ENCODE results near the gene PDCD1LG2.
"Not testable (repeated sequence)": the region's sequence is repeated elsewhere in the genome, so short reads cannot be mapped to it uniquely, and the experiment has no call there.

PDCD1LG2 gene

DNA sequence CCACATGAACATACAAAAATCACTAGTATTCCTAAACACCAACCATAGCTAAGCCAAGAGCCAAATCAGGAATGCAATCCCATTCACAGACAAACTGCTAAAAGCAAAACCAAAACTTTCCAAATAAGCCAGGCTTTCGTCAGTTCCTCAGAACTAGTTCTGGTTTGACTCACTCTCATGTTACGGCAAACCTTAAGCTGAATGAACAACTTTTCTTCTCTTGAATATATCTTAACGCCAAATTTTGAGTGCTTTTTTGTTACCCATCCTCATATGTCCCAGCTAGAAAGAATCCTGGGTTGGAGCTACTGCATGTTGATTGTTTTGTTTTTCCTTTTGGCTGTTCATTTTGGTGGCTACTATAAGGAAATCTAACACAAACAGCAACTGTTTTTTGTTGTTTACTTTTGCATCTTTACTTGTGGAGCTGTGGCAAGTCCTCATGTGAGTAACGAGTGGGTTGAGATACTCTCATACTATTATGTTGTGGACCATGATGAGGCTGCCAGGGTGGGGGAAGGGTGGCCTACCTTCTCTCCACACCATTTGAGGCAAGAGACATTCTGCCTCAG is at the start of gene PDCD1LG2:
PDCD1LG2 (plus strand) TSS at position 172 of the 572 bp plus-strand sequence. CDS start 12,016 bp downstream, outside the sequence.
- no peak for DNase-seq (ENCODE audit: low read depth, low spot score)
- H3K27ac ChIP-seq = peak within 1 kb of the TSS; percentile 100

DNA sequence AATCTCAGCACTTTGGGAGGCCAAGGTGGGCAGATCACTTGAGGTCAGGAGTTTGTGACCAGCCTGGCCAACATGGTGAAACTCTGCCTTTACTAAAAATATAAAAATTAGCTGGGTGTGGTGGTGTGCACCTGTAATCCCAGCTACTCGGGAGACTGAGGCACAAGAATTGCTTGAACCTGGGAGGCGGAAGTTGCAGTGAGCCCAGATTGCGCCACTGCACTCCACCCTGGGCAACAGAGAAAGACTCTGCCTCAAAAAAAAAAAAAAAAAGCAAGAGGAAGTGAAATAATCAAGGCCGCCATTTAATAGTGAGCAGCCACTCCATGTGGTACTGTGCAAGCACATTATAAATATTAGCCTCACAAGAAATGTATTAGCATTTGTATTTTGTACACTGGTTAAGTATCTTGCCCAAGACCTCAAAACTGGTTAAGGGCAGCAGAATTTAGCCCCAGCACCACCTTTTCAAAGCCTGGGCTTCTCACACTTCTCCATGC is 45.5 kb upstream of the PDCD1LG2 start:
- H3K27ac ChIP-seq; DNase-seq (ENCODE audit: low read depth, low spot score): not testable (repeated sequence)

DNA sequence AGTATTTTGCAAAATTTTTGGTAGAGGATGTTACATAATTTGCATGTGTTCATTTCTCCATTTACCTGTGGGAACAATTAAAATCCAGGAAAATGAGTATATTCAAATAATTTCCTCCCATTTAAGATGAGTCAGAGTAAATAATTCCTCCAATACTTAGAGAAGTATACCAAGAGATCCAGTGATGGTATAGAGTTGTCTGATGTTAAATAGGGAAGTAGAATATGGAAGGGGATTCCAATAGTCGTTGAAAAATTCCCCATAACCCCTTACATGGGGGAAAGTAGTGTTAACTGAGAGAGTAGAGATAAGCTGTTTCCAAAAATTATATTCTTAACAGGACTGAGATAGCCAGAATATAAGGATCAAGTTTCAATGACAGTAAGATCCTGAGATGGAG is 44.3 kb upstream of the PDCD1LG2 start:
- DNase-seq (ENCODE audit: low read depth, low spot score) = no peak
- no peak overlapping the region for H3K27ac ChIP-seq

DNA sequence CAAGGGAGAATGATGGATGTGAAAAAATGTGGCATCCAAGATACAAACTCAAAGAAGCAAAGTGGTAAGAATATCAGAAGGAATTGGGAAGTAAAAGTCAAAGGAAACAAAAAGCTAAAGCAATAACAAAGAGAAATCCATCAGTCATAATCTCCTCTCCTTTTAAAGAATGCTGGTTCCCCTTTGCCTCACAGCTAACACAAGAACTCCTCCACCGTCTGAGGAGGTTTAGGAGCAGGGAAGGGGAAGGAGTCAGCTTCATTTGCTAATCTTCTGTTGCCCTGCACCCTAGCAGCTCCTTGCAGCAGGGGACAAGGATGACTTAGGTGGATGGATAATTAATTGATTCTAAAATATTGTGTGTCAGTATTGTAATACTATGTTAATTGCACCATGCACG is 43.6 kb upstream of the PDCD1LG2 start:
- H3K27ac ChIP-seq = peak overlapping the region; percentile 35
- DNase-seq (ENCODE audit: low read depth, low spot score) = no peak

DNA sequence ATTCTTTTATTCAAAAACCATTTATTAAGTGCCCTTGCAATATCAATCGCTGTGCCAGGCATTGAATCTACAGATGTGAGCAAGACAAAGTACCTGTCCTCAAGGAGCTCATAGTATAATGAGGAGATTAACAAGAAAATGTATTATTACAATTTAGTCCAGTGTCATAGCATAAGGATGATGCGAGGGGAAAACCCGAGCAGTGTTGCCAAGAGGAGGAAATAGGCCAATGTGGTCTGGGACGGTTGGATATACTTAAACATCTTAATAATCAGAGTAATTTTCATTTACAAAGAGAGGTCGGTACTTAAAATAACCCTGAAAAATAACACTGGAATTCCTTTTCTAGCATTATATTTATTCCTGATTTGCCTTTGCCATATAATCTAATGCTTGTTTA is 41.5 kb upstream of the PDCD1LG2 start:
- no peak for DNase-seq (ENCODE audit: low read depth, low spot score)

DNA sequence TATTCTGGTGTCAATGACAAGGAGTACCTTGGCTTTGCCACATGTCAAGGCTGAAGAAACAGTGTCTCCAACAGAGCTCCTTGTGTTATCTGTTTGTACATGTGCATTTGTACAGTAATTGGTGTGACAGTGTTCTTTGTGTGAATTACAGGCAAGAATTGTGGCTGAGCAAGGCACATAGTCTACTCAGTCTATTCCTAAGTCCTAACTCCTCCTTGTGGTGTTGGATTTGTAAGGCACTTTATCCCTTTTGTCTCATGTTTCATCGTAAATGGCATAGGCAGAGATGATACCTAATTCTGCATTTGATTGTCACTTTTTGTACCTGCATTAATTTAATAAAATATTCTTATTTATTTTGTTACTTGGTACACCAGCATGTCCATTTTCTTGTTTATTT is 40.2 kb upstream of the PDCD1LG2 start:
- no peak for DNase-seq (ENCODE audit: low read depth, low spot score)
- H3K27ac ChIP-seq = no peak overlapping the region

More for the DNA sequence above, 41.5 kb upstream of the PDCD1LG2 start:
- no peak overlapping the region for H3K27ac ChIP-seq

DNA sequence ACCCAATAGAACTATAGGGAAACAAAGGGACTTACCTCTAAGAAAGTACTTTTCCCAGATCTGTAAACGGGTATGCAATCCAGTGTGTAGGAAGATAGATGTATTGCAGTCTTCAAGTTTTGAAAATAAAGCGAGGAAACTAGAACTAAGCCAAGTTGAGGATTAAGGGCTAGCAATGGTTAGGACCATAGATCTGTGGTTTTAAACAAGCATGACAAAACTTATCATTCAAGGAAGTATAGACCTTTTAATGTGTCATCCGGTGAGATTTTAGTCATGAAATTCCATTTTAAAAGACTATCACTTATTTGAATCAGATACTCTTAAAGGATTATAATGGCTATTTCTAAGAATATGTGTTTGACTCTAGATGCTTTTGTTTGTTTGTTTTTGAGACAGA is 39.5 kb upstream of the PDCD1LG2 start:
- H3K27ac ChIP-seq = no peak overlapping the region

DNA sequence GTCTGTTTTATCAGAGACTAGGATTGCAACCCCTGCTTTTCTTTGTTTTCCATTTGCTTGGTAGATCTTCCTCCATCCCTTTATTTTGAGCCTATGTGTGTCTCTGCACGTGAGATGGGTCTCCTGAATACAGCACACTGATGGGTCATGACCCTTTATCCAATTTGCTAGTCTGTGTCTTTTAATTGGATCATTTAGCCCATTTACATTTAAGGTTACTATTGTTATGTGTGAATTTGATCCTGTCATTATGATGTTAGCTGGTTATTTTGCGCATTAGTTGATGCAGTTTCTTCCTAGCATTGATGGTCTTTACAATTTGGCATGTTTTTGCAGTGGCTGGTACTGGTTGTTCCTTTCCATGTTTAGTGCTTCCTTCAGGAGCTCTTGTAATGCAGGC is 34.7 kb upstream of the PDCD1LG2 start:
- H3K27ac ChIP-seq; DNase-seq (ENCODE audit: low read depth, low spot score): not testable (repeated sequence)

More for the DNA sequence above, 39.5 kb upstream of the PDCD1LG2 start:
- DNase-seq (ENCODE audit: low read depth, low spot score) = no peak

DNA sequence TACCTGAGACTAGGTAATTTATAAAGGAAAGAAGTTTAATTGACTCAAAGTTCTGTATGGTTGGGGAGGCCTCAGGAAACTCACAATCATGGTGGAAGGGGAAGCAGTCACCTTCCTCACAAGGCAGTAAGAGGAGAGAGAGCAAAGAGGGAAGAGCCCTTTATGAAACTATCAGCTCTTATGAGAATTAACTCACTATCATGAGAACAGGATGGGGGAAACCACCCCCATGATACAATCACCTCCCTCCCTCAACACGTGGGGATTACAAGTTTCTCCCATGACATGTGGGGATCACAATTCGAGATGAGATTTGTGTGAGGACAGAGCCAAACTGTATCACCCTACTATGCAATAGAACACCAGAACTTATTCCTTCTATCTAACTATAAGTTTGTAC is 32.1 kb upstream of the PDCD1LG2 start:
- no peak for DNase-seq (ENCODE audit: low read depth, low spot score)
- no peak overlapping the region for H3K27ac ChIP-seq

DNA sequence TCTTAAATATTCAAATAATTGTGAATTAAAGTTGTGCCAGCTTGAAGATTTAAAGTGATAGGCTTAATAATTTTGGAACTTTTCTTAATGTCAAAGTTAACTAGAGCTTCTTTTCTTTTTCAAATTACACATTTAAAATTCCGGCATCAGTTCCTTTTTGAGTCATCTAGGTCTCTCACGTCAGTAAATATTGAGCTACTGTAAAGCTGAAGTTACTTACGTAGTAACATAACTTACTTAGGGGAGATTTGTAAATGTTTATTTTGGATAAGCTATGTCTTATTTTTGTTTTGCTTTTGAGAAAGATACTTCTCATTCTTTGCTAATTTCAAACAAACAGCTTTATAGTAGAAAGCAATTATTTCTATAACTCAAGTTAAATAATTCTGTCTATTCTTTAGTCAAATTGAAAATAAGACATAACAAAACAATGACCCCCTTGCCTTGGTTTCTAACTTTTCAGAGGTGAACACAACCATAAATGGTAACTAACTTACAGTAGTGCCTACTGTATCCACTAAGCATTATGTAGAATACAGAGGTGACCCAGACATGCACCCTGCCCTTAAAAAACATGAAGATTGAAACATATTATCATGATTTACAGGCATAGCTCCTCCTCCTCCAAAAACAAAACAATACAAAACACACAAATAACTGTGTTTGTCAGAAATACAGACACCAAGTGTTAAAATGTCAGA is 30.2 kb upstream of the PDCD1LG2 start:
- no peak for DNase-seq (ENCODE audit: low read depth, low spot score)
- no peak overlapping the region for H3K27ac ChIP-seq

DNA sequence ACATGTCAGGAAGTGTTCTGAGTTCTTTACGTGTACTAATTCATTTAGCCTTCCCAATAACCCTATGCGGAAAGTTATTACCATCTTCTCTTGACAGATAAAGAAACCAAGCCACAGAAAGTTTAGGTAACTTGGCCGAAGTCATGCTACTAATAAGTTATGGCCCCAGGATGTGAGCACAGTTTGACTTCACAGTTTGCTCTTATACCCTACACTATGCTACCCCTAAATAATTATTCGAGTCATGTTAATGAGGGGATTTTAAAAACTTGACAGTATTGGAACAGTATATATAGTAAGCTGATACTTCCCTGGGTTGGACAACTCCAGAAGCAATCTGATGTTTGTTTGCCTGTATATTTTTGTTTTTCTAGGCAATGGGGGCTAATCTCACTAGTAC is 29.4 kb upstream of the PDCD1LG2 start:
- no peak overlapping the region for H3K27ac ChIP-seq
- DNase-seq (ENCODE audit: low read depth, low spot score) = no peak

DNA sequence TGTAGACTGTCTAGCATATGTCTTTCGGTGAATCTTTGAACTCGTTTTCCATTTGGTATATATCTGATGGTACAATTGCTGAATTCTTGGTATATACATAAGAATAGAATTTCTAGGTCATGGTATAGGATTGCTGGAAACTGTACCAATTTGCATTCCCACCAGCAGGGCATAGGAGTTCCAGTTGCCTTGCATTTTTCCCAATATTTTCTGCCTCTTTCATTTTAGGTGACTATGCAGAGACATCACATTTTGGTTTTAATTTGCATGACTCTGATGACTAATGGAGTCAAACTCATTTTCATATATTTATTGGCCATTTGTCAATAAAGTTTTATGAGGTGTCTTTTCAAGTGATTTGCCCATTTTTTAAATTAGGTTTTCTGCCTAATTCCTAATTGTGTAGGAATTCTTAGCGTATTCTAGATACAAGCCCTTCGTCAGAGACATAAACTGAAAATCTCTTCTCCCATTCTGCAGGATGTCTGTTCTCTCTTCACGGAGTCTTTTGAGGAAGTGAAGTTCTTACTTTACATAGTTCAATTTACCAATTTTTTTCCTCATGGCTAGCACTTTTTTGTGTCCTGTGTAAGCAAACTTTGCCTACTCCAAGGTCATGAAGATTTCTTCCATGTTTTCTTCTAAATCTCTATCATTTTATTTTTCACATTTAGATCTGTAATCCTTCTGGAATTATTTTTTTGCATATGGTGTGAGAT is 28.9 kb upstream of the PDCD1LG2 start:
- H3K27ac ChIP-seq = no peak overlapping the region
- DNase-seq (ENCODE audit: low read depth, low spot score) = no peak

DNA sequence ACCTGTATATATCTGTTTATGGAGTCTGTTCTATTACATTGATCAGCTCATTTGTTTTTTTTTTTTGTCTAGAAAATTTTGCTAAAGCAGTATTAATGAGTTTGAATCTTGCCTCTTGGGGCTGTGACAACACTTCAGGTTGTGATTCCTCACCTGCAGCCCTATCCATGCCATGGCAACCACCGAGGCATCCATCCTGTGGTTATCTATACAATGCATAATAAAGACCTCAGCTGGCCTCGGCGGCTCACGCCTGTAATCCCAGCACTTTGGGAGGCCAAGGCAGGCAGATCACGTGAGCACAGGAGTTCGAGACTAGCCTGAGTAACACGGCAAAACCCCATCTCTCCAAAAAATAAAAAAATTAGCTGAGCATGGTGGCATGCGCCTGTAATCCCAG is 28.1 kb upstream of the PDCD1LG2 start:
- no peak overlapping the region for H3K27ac ChIP-seq
- no peak for DNase-seq (ENCODE audit: low read depth, low spot score)

DNA sequence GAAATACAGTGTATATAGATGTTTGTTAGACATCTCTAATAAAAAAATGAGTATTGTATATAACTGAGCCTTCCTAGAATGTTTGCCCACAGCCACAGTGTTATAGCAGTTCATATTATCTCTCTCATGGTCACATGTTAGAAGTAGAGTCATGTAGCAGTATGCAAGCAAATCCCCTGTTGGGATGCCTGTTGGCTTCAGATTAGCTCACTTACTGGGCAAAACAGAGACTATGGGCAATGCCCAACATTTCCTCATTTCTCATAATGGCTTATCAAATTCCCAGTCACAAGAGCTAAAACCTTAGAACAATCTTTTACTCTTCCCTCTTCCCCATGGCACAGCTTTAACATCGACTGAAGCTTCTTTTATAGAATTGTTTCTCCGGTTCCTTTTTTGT is 27.0 kb upstream of the PDCD1LG2 start:
- H3K27ac ChIP-seq = no peak overlapping the region
- no peak for DNase-seq (ENCODE audit: low read depth, low spot score)

DNA sequence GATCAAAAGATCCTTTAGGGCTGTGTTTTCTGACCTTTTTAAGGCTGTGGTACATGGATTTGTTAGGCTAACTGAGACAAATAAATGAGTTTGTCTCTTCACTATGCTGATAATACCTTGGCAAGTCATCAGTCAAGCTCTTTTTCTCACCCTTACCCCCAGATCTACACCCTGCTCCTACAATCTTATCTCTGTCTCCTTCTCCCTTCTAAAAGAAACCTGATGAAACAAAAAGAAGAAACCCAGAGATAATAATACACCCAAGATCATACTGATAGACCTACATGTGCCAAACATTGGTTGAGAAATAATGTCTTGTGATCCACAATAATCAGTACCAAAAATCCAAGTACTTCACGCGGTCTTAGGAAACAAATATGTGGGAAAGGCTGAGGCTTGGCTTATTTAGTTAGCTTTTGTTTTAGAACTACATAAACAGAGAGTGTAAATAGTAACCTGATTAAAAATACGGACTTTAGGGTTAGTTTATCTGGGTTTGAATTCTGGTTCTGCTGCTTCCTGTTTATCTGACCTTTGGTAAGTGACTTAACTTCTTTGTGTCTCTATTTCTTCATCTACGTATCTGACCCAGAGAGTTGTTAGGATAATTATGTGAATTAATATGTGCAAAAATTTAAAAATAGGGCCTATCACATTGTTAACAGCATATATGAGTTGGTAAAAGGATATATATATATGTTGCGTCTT is 24.8 kb upstream of the PDCD1LG2 start:
- no peak for DNase-seq (ENCODE audit: low read depth, low spot score)

DNA sequence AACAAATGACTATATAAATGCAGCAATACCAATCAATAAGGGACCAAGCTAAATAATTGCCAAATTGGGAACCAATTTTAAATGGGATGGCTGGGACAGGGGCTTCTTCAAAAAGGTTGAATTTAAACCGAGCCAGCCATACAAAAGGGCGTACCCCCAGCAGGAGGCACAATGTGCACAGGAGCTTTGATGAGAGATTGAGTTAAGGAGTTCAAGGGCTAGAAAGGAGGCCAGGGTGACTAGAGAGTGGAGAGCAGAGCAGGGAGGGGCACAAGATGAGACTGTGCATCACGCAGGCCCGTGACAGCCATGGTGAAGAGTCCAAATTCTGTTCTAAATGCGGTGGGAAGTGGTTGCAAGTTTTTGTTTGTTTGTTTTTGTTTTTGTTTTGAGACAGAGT is 23.3 kb upstream of the PDCD1LG2 start:
- no peak for DNase-seq (ENCODE audit: low read depth, low spot score)
- no peak overlapping the region for H3K27ac ChIP-seq

More for the DNA sequence above, 24.8 kb upstream of the PDCD1LG2 start:
- no peak overlapping the region for H3K27ac ChIP-seq

DNA sequence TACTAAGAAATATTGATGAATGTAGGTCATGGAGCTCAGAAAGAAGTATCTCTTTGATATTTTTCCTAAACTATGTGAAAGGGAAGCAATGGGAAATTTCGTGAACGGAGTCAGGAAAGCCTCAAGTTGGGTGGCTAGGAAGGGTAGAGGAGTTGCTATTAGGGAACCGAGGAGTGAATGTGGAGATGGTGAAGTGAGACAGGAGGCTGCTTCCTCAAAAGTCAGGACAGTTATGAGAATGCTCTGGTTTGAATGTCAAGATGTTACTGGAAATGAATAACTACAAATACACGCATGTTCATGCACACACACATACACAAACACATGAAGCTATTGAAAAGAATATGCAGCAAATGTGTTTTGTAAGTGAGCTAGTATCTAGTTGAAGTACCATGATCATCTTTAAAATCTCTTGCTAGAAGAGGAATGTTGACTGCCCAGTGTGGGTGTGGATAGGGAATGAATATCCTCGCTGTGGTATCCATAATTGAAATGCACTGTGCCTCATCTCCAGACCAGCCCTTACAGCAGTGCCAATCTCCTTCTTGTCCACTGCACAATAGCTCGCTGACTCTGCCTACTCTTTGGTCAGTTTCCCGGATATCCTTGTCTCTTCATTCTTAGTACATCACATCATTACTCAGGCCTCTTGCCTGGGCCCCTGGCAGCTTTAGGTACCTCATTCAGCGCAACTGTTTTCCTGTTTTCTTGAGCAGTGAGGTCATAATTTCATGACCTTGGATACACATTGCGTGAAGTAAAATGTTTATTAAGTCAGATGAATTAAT is 21.9 kb upstream of the PDCD1LG2 start:
- no peak overlapping the region for H3K27ac ChIP-seq
- no peak for DNase-seq (ENCODE audit: low read depth, low spot score)

DNA sequence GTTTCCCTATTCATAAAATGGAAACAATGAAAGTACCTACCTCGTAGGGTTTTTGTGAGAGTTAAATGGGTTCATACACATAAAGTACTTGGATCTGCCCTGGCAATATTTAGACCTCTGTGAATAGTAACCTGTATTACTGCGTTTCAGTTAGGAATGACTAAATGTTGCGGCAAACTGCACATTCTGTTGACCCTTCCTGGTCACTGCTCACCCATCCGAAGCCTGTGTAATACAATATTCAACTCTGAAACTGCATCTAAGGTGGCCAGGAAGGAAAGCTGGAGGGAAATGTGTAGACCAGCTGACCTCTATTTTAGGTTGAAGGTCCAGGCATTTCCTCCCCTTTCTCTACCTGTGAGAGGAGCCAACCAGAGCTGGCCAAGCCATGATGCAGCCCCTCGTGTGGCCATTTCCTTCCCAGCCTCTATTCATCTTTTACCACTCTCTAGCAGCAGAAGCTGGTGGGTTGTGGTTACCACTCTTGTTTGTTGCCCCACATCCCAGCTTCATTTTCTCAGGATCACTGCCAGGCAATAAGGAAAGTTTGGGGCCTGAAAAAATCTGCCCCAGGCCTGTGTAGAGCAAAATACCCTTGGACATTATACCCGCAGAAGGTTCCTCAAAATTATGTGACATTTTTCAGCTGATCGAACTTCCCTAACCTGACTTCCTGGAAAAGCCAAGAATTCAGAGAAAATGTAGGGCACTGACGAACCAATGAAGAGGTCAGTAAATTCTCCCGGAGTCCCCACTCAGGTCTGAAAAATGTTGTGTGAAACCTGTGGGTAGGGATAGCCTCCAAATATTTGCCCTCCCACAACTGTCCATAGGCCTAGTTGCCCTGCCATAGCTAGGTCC is 20.5 kb upstream of the PDCD1LG2 start:
- no peak overlapping the region for H3K27ac ChIP-seq
- no peak for DNase-seq (ENCODE audit: low read depth, low spot score)

Data from epithelial cell of prostate (primary cell).